ENCODE results near the gene DNMT3L.
"Not testable (repeated sequence)": the region's sequence is repeated elsewhere in the genome, so short reads cannot be mapped to it uniquely, and the experiment has no call there.

Gene DNMT3L

DNA sequence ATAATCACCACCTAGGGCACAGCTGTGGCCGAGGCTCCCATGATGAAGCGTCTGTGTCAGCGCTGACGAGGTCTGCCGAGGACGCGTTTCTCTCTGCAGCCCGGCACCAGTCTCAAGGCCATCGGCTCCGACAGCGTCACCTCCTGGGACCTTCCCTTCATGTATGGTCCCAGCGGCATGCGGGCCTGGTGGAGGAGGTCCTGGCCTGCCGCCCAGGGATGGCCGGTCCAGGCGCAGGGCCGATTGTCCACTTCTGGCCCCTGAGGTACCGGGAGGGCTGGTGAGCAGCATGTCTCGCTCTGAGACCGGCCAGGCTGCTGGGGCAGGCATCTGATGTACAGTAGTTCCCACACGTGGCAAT is 64.6 kb downstream of the DNMT3L start:
- not testable (repeated sequence) for DNase-seq (ENCODE audit: low read depth)
